NCI-H1092 treated with DMSO at 0.1 percent for 48 hours (cell line): ENCODE data around the gene KCNIP4.
A peak's percentile ranks its signal among the peaks of the same experiment; 100 is the strongest.
"Not testable (repeated sequence)": the region's sequence is repeated elsewhere in the genome, so short reads cannot be mapped to it uniquely, and the experiment has no call there.

ENCODE experiments used
- DNase-seq: peaks from one replicate; lab custom pipeline; 2025; lab: John Stamatoyannopoulos, UW

The KCNIP4 gene

GRCh38 chr4:20752641-20753040 is 1195.9 kb downstream of the KCNIP4 start:
- no peak for DNase-seq

DNA sequence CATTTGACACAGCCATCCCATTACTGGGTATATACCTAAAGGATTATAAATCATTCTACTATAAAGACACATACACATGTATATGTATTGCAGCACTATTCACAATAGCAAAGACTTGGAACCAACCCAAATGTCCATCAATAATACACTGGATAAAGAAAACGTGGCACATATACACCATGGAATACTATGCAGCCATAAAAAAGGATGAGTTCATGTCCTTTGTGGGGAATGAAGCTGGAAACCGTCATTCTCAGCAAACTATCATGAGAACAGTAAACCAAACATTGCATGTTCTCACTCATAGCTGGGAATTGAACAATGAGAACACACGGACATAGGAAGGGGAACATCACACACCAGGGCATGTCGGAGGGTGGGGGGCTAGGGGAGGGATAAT is 1202.6 kb downstream of the KCNIP4 start:
- not testable (repeated sequence) for DNase-seq

- no peak for DNase-seq
Observed at GRCh38 chr4:20735931-20736330, 1212.6 kb downstream of the KCNIP4 start.

DNA sequence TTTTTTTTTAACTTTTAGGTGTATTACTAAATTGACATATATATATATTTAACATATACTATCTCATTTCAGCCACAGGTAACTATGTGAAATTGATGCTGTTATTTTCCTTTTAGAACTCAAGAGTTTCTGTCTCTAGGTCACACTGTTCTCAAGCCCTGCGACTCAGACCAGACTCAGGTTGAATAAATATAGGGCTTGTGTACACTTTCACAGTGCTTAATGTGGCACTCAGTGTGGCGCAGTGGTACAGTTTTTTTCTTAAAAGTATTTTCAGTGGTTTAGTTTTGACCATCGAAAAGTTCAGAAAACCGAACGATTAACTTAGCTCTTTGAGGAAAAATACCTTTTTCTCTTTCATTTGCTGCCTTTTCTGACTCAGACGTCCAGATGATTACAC is 1223.7 kb downstream of the KCNIP4 start:
- DNase-seq: no peak

DNA sequence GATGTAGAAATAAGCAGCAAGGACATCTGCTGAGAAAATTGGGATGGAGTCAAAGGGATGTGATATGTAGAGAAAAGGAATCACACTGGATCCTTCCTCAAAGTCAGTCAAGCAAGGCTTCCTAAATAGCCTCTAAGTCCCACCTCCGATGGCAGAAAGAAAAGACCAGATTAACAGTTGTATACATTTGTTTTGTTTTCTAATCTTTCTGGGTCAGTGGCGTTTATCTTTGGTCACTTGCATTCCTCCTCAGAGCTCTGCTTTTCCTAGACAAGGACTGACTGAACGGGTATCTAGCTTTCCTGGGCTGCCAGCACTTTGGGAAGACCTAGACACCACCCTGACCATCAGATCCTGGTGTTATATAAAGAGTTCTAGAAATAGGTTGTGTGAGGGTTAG is 1225.1 kb downstream of the KCNIP4 start:
- no peak for DNase-seq

DNA sequence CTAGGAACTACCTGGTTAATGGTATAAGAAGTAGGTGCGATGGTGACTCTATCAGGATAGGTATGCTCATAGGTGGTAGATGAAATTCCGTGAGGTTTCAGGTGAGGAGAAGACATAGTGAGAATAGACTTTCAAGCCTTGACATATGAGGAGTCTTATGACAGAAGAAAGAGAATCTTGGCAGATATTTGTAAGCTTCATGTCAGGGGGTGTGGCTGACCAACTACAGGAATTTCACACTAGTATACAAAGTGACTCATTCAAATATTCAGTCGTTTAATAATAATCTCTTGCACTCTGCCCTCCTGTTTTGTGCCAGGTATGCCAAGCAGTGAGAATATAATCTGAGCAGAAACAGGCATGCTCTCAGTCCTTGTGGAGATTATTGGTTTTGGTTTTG is 1225.6 kb downstream of the KCNIP4 start:
- DNase-seq: no peak

DNA sequence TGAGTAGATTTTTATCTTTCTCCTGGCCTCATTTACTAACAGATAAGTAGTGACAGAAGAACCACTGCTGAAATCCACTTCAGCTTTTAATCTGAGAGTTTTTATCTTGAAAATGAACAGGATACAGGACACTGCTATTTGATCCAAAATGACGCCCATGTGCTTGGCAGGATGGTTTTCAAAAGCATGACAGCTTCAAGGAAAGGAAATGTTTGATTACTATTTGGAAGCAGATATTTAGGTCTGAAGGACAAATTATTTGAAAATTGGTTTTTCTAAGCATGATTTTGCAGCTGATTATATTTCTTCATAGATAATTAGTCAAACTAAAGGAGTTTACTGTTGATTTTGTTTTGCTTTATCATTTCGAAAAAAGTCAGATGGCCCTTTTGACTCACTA is 1237.2 kb downstream of the KCNIP4 start:
- no peak for DNase-seq

GRCh38 chr4:20700007-20700761 is 1248.4 kb downstream of the KCNIP4 start, which contains the start of gene PACRGL:
TSS of gene PACRGL (plus strand) at chr4:20700458. CDS start at chr4:20704482, 4,024 bp downstream.
- peak; percentile 97 for DNase-seq

DNA sequence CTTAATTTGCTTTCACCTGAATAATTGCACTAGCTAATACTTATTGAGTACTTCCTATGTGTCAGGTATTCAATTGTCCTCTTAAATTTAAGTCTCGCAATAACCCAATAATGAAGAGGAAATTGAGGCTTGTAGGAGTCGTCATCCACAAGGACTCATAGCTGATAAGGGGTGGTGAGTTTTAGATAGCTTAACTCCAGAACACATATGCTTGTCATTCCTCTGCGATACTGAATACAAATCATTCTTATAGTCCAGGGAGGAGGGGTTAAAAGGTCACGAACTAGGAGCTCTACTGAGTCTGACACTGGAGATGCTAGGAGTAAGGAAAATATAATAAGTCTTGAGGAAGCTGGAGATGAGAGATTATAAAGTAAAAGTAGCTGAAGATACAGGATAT is 1249.8 kb downstream of the KCNIP4 start:
- no peak for DNase-seq

- no peak for DNase-seq
Observed at GRCh38 chr4:20698382-20698781, 1250.2 kb downstream of the KCNIP4 start.

GRCh38 chr4:20696815-20697214 is 1251.8 kb downstream of the KCNIP4 start:
- DNase-seq: no peak

- no peak for DNase-seq
Observed at GRCh38 chr4:20687864-20688263, 1260.7 kb downstream of the KCNIP4 start.

DNA sequence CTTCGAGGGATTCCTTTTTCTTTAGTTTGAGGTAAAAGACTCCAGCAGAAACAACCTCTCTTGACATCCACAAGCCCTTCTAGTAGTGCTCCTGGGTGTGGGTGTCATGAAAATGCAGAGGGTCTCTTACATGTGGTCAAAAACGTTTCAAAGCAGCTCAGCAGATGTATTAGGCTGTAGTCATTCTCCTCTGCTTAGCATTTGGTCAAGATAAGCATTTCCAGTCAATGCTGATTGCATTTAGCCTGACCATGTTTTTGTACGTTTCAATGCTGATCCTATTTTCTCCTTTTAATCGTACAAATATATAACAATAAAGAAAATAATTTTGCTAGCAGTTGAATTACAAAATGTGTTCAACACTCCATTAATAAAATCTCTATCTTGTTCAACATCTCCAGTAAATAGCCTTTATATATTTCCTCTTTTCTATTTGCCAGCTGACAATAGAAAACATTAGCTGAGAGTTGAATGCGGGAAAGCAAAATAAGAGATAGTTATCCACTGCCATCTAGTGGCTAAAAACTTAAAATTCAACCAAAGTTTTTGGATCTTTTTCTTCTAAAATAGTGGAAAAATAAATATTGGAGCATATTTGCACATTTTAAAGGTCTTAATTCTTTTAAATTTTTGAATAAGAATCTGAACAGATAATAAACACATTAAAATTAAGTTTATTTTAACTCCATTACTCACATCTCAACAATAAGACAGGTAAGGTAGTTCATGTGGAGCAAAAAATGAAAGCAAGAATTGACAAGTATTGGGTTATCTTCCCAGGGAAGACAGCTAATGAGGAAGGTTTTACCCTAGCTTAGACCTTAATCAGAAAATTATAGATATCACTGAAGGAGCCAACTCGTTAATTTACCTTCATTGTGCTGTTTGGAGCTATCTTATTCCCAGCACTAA is 1263.5 kb downstream of the KCNIP4 start:
- peak; percentile 76 for DNase-seq

DNA sequence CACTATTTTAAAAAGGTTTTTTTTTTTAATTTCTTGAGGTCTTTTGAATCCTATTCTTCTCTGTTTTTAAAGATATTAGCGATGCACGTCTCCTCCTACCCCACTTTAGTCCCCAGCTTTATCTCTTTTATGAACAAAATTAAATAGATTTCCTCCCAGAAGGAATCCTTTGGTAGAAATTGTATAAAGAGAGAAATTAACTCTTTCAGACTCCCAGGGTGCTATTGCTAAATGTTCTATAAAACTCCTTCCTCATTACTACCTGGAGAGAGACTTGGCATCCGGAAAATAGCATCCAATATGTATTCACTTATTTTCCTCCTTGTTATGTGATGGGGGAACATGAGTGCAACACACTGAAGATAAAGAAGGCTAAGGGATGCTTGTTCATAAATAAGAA is 1264.8 kb downstream of the KCNIP4 start:
- peak; percentile 28 for DNase-seq

DNA sequence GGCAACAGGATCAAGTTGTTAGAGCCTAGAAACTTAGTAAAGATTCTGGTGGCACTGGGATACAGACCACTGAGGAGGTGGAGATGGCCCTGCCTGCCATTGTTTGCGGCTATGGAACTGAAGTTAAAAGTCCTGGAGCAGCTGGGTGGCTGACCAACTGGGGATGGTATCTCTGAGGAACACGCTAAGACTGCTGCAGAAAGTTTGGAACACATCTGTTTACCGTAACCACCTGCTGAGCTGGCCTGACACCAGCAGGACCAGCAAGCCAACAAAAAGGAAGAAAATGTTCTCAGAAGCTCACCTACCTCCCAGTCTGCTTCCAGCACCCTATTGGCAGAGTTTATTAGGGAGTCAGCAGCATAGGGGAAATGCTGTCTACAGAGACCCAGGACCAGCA is 1265.7 kb downstream of the KCNIP4 start:
- peak; percentile 25 for DNase-seq

DNA sequence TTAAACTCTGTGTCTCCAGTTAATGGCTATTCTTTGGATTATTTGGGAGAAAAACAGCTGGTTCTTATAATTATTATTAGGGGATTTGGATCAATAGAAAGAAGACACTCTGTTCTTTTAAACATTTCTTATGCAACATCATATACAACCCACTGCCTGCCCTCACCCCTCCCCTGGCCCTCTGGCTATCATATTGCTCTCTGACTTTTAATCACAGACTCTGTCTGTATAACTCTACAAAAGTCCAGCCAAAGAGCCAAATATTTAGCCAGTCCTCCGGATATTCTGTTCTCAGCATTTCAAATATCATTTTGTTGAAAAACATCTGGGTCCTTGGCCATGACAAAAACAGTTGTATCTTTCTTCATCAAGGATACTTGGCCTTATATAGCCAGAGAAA is 1267.3 kb downstream of the KCNIP4 start:
- no peak for DNase-seq

- no peak for DNase-seq
Observed at GRCh38 chr4:20680736-20681135, 1267.8 kb downstream of the KCNIP4 start.

GRCh38 chr4:20679951-20680350 is 1268.6 kb downstream of the KCNIP4 start:
- no peak for DNase-seq
